Calu3 (cell line): ENCODE results near the gene WWOX. TPM values are rescaled to one million over a fixed set of nuclear protein-coding genes. Genes with fewer than 3 reads are reported as not detected.

ENCODE experiments used
- BruUV-seq: library from RNA; stranded (reverse); fragments of 400-500 nt; replicated peaks from 2 replicates; lab custom pipeline; 2021; lab: Mats Ljungman, UMichigan
- CTCF ChIA-PET: fragments of 300-600 bp; sonication (Branson Sonifier 250); formaldehyde crosslinking; loops from one replicate; lab custom pipeline; 2022; ENCODE audit warnings: antibody characterized with exemption; lab: Charles Lee
- DNase-seq: peaks from one replicate; pipeline ENCODE4 v3.0.0; 2022
- H3K27ac Mint-ChIP-seq: one replicate; pipeline ENCODE4 v1.8.0; 2022; ENCODE audit warnings: mixed read lengths; ENCODE audit not compliant: unreplicated experiment
- H3K27me3 Mint-ChIP-seq: one replicate; pipeline ENCODE4 v1.8.0; 2022; ENCODE audit warnings: mixed read lengths; ENCODE audit not compliant: unreplicated experiment
- H3K36me3 Mint-ChIP-seq: one replicate; pipeline ENCODE4 v1.8.0; 2022; ENCODE audit warnings: mild to moderate bottlenecking, moderate library complexity, mixed read lengths; ENCODE audit not compliant: insufficient read depth, unreplicated experiment
- H3K4me1 Mint-ChIP-seq: one replicate; pipeline ENCODE4 v1.8.0; 2022; ENCODE audit warnings: mild to moderate bottlenecking, low read depth, mixed read lengths; ENCODE audit not compliant: unreplicated experiment
- H3K4me3 Mint-ChIP-seq: one replicate; pipeline ENCODE4 v1.8.0; 2022; ENCODE audit warnings: mild to moderate bottlenecking, low read depth, moderate library complexity, mixed read lengths; ENCODE audit not compliant: unreplicated experiment
- H3K9me3 Mint-ChIP-seq: one replicate; pipeline ENCODE4 v1.8.0; 2022; ENCODE audit warnings: low read depth, mixed read lengths; ENCODE audit not compliant: unreplicated experiment
- intact Hi-C: fragments of 100-400 bp; cut with micrococcal nuclease; formaldehyde crosslinking; loops from one replicate; pipeline ENCODE4 v1.10.0; 2022; ENCODE audit not compliant: unreplicated experiment
- total RNA-seq: library from RNA; stranded (reverse); gene quantifications from 2 replicates; pipeline ENCODE4 v1.2.3, GENCODE V29; 2022
- TF ChIP-seq, protein P1 (sequence below): fragments of 200-600 bp; IDR thresholded peaks from one replicate; pipeline ENCODE4 v1.8.0; 2022; ENCODE audit warnings: antibody characterized with exemption; ENCODE audit not compliant: unreplicated experiment

The WWOX gene
- total RNA-seq, 1 experiment from 2014 or later = 33.5 TPM

DNA sequence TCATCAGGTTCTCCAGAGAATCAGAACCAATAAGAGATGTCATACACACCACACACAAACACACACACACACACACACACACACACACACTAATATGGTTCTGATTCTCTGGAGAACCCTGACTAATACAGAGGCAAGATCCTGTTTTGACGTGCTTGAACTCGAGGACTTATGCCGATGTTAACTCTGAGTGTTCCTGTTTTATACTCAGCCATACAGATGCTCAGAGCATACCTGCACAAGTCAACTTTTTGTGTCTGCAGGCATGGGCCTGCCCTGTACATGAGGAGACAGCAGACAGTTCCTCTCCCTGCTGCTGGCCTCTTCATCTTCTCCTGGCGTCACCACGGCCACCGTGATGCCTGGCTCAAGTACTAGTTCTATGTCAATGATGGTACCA lies 635.9 kb downstream of the WWOX start:
- TF ChIP-seq, protein P1, sequence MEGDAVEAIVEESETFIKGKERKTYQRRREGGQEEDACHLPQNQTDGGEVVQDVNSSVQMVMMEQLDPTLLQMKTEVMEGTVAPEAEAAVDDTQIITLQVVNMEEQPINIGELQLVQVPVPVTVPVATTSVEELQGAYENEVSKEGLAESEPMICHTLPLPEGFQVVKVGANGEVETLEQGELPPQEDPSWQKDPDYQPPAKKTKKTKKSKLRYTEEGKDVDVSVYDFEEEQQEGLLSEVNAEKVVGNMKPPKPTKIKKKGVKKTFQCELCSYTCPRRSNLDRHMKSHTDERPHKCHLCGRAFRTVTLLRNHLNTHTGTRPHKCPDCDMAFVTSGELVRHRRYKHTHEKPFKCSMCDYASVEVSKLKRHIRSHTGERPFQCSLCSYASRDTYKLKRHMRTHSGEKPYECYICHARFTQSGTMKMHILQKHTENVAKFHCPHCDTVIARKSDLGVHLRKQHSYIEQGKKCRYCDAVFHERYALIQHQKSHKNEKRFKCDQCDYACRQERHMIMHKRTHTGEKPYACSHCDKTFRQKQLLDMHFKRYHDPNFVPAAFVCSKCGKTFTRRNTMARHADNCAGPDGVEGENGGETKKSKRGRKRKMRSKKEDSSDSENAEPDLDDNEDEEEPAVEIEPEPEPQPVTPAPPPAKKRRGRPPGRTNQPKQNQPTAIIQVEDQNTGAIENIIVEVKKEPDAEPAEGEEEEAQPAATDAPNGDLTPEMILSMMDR = no peak
- Mint-ChIP-seq H3K9me3 (peaks cover 26% of the 10 kb centered on the region), H3K36me3 (no peaks in the 10 kb centered on the region), H3K27me3 (no peaks in the 10 kb centered on the region), H3K4me3 (no peak overlapping the region), H3K4me1 (no peaks in the 10 kb centered on the region), H3K27ac (no peak overlapping the region)
- intact Hi-C loops = no loop called here
- no TSS peak for BruUV-seq
- DNase-seq = no peak
- CTCF ChIA-PET = no interaction called here

DNA sequence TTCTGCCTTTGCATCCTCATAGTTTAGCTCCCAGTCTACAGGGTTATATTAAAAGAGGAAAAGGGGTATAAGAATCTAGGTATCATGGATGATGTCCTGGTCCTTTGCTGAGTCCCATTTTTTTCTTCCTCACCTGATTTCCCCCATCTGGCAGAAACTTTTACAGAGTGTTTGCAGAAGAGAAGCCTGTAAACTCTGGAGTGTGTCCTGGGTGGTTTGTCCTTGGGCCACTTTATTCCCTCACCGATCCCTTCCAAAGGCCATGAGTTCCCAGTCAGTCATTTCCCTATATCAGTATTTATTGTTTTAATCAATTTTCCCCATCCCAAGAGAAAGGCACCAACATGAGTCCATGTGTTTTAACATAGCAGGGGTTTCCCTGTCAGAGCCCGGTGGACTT lies 638.2 kb downstream of the WWOX start:
- BruUV-seq = no TSS peak
- no peak for DNase-seq
- Mint-ChIP-seq H3K9me3 (peaks cover 29% of the 10 kb centered on the region), H3K4me3 (no peak overlapping the region), H3K36me3 (no peaks in the 10 kb centered on the region), H3K4me1 (no peaks in the 10 kb centered on the region), H3K27ac (no peak overlapping the region), H3K27me3 (no peaks in the 10 kb centered on the region)
- intact Hi-C loops = no loop called here
- TF ChIP-seq, protein P1 = no peak
- CTCF ChIA-PET = no interaction called here

DNA sequence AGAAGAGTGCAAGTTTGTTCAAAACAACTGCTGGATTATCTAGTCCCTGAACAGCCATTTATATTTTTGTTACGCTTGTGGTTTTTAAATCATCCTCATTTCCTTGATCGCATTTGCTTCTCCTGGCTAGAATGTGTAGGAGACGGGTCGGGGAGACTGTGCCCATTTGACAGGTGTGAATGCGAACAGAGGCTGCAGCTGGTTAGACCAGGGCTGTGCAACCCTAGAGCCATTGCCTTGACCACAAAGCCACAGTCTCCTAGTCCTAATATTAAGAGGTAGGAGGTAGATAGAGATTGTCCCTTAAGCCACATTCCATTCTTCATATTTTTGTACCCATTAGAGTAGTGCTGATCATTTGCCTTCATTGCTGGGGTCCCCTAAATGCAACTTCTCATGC lies 639.1 kb downstream of the WWOX start:
- no peak overlapping the region for H3K4me3 Mint-ChIP-seq
- H3K9me3 Mint-ChIP-seq = peaks cover 26% of the 10 kb centered on the region
- TF ChIP-seq, protein P1 = no peak
- no peak for DNase-seq
- H3K27me3 Mint-ChIP-seq = no peaks in the 10 kb centered on the region
- intact Hi-C loops = no loop called here
- BruUV-seq = no TSS peak
- H3K4me1 Mint-ChIP-seq = no peaks in the 10 kb centered on the region
- CTCF ChIA-PET = no interaction called here
- no peak overlapping the region for H3K27ac Mint-ChIP-seq
- H3K36me3 Mint-ChIP-seq = no peaks in the 10 kb centered on the region

DNA sequence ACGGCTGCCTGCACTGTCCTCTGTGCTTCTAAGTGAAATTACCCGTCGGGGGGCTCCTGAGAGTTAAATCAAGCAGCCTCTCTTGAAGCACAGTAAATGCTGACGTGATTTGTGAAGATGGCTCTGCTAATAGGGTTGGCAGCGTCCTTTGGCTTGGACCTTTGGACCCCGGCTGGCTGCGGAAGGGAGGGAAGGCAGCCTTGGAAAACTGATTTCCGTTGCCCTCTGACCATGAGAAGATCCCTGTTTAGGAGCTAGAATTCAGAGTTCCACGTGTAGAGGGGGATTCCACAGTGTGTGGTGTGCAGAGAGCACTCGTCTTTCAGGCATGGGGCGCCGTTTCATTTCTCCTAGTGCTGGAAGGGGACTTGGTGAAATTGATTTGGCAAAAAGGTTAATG lies 640.8 kb downstream of the WWOX start:
- H3K27ac Mint-ChIP-seq = no peak overlapping the region
- TF ChIP-seq, protein P1 = no peak
- CTCF ChIA-PET = no interaction called here
- no peak overlapping the region for H3K4me3 Mint-ChIP-seq
- DNase-seq = no peak
- no peaks in the 10 kb centered on the region for H3K36me3 Mint-ChIP-seq
- intact Hi-C loops = no loop called here
- no TSS peak for BruUV-seq
- no peaks in the 10 kb centered on the region for H3K4me1 Mint-ChIP-seq
- no peaks in the 10 kb centered on the region for H3K27me3 Mint-ChIP-seq
- peaks cover 32% of the 10 kb centered on the region for H3K9me3 Mint-ChIP-seq
